ENCODE data around the gene PCSK2.

Gene PCSK2

DNA sequence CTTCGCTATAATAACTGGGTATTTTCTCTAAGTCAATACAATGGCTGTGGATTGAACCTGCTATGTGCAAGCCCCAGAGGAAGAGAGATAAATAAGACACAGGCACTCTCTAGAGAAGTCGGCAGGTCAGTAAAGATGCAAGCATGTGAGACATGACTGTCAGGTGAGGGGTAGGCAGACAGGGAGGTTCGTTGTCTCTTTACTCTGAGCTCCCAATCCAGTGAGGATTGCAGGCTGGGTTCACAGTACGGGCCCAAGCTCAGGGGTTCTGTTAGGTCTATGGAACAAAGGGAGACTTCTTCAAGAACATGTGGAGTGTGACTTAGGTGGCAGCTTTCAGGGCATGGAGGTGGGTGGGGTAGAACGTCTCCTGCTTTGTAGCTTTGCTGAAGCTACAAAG is 147.2 kb downstream of the PCSK2 start:
- POLR2A ChIA-PET: no interaction called here
- CTCF ChIA-PET: no interaction called here
- TF ChIP-seq, protein P1, sequence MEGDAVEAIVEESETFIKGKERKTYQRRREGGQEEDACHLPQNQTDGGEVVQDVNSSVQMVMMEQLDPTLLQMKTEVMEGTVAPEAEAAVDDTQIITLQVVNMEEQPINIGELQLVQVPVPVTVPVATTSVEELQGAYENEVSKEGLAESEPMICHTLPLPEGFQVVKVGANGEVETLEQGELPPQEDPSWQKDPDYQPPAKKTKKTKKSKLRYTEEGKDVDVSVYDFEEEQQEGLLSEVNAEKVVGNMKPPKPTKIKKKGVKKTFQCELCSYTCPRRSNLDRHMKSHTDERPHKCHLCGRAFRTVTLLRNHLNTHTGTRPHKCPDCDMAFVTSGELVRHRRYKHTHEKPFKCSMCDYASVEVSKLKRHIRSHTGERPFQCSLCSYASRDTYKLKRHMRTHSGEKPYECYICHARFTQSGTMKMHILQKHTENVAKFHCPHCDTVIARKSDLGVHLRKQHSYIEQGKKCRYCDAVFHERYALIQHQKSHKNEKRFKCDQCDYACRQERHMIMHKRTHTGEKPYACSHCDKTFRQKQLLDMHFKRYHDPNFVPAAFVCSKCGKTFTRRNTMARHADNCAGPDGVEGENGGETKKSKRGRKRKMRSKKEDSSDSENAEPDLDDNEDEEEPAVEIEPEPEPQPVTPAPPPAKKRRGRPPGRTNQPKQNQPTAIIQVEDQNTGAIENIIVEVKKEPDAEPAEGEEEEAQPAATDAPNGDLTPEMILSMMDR (IDR thresholded peaks at IDR 0.05; ENCODE audit: control extremely low read depth, extremely low read depth, low read depth, missing control alignments): no peak
- no peak for DNase-seq (ENCODE audit: extremely low spot score)

DNA sequence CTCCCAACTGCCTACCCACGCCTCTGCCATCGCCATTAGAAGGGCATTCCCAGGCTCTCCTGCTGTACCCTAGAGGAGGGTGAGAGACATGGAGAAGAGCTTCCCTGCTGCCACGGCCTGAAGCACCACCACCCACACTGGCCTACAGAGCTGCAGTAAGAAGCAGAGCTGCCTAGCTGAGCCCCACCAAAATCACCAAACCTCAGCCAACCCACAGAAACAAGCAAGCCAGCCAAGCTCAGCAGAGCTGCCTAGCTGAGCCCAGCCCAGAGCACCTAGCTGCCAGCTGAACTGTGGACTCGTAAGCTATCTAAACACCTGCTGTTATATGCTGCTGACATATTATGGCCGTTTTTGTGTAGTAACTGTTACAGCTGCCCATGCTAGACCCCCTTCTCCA is 149.2 kb downstream of the PCSK2 start:
- DNase-seq (ENCODE audit: extremely low spot score): no peak
- TF ChIP-seq, protein P1 (IDR thresholded peaks at IDR 0.05; ENCODE audit: control extremely low read depth, extremely low read depth, low read depth, missing control alignments): no peak
- POLR2A ChIA-PET: no interaction called here
- CTCF ChIA-PET: no interaction called here

DNA sequence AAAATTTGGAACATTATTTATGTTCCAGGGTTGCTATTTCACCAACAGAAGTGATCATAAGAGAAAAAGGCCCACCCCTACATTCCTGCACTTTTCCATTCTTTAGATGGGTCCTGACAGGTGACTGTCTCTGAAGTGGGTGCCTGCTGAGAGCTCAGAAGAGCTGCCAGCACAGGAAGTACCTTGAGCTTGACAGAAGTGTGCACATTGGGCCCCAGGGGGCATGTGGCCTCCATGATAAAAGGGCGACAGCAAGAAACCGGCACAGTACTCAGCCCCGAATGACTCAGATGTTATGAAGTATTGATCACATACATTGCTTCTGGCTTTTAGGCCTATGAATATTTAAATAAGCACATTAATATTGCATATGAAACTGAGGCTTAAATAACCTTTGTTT is 150.4 kb downstream of the PCSK2 start:
- no peak for DNase-seq (ENCODE audit: extremely low spot score)
- POLR2A ChIA-PET: no interaction called here
- CTCF ChIA-PET: no interaction called here
- TF ChIP-seq, protein P1 (IDR thresholded peaks at IDR 0.05; ENCODE audit: control extremely low read depth, extremely low read depth, low read depth, missing control alignments): no peak

DNA sequence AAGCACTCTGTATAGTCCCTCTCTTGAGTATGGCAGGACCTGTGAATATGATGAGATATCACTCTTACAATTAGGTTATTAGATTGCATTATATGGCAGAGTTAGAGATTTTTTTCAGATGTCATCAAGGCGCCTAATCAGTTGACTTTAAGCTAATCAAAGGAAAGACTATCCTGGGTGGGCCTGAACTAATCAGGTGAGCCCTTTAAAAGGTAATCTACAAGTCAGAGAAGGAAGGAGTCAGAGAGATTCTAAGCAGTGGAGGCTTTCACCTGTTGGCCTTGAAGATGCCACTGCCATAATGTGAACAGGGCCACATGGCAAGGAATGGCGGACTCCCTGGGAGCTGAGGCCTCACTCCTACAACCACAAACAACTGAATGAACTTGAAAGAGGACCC is 152.8 kb downstream of the PCSK2 start:
- TF ChIP-seq, protein P1 (IDR thresholded peaks at IDR 0.05; ENCODE audit: control extremely low read depth, extremely low read depth, low read depth, missing control alignments): no peak
- ChIA-PET POLR2A (no interaction called here), CTCF (interaction anchor here (1.4 kb wide), 1 partner anchor 9 kb away, joined by 4 read pairs; no protein-coding TSS in a partner anchor)
- no peak for DNase-seq (ENCODE audit: extremely low spot score)

DNA sequence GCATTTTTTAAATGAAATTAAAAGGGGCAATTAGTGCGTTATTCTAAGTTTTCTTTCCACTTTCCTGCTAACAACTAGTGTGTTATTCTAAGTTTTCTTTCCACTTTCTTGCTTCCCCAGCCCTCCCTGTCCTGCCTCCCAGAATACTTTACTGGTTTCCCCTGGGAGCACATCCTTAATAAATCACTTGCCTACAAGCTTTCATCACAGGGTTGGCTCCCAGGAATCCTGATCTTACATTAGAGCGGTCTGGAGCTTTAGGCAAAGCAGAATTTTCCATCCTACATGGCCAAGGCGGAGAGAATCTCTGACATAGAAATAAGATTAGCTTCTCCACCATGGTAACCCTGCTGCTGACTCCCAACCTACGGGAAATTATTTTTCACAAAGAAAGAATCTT is 154.0 kb downstream of the PCSK2 start:
- no peak for DNase-seq (ENCODE audit: extremely low spot score)
- ChIA-PET CTCF (interaction anchor here (1.4 kb wide), 1 partner anchor 10 kb away, joined by 4 read pairs; no protein-coding TSS in a partner anchor), POLR2A (no interaction called here)
- TF ChIP-seq, protein P1 (IDR thresholded peaks at IDR 0.05; ENCODE audit: control extremely low read depth, extremely low read depth, low read depth, missing control alignments): no peak

DNA sequence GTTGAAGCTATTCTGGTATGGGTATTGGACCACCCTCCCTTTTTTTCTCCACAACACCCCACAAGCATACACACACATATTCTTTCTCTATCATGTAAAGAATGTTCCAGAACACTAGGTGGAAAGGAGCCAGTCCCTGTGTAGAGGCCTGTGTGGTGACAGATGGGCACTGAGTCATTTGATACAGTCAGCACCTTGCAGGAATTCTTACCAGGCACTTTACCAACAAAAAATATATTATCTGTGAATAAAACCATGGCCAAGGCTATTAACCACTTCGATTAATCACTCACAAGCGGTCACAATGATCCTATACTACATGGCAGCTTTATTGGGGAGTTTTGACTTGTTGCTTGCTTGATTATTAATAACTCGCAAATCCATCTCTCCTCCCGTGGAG is 154.9 kb downstream of the PCSK2 start:
- CTCF ChIA-PET: no interaction called here
- no peak for DNase-seq (ENCODE audit: extremely low spot score)
- TF ChIP-seq, protein P1 (IDR thresholded peaks at IDR 0.05; ENCODE audit: control extremely low read depth, extremely low read depth, low read depth, missing control alignments): no peak
- POLR2A ChIA-PET: no interaction called here

GRCh38 chr20:17385798-17386197 is 159.0 kb downstream of the PCSK2 start:
- TF ChIP-seq, protein P1 (IDR thresholded peaks at IDR 0.05; ENCODE audit: control extremely low read depth, extremely low read depth, low read depth, missing control alignments): no peak
- POLR2A ChIA-PET: no interaction called here
- DNase-seq (ENCODE audit: extremely low spot score): no peak
- CTCF ChIA-PET: no interaction called here

Measured in GM10248 (cell line).